H9 (cell line): ENCODE data around the gene RAB11A. TPM values are rescaled to one million over a fixed set of nuclear protein-coding genes. Genes with fewer than 3 reads are reported as not detected.

Experiments
- DNase-seq: peaks from one replicate; pipeline ENCODE4 v3.0.0-alpha.2; 2017
- H2AFZ ChIP-seq: one replicate; pipeline ENCODE4 v1.6.1; 2013; ENCODE audit warnings: mild to moderate bottlenecking, low read length, control low read depth, moderate library complexity
- H2AK5ac ChIP-seq: 2 replicates; pipeline ENCODE4 v1.6.1; 2013; ENCODE audit warnings: low read length, control low read depth, mixed read lengths; ENCODE audit not compliant: insufficient read length
- H2BK120ac ChIP-seq: one replicate; pipeline ENCODE4 v1.6.1; 2013; ENCODE audit warnings: low read depth, mild to moderate bottlenecking, low read length, control low read depth, inconsistent platforms; ENCODE audit not compliant: poor library complexity, severe bottlenecking
- H2BK12ac ChIP-seq: 2 replicates; pipeline ENCODE4 v1.6.1; 2013; ENCODE audit warnings: low read length, control low read depth, mixed read lengths, low read depth; ENCODE audit not compliant: insufficient read length
- H2BK15ac ChIP-seq: 2 replicates; pipeline ENCODE4 v1.6.1; 2013; ENCODE audit warnings: low read depth, low read length, control low read depth
- H2BK20ac ChIP-seq: one replicate; pipeline ENCODE4 v1.6.1; 2013; ENCODE audit warnings: low read depth, mild to moderate bottlenecking, low read length, control low read depth, inconsistent platforms; ENCODE audit not compliant: poor library complexity, severe bottlenecking
- H2BK5ac ChIP-seq: 2 replicates; pipeline ENCODE4 v1.6.1; 2013; ENCODE audit warnings: low read length, control low read depth, mixed read lengths; ENCODE audit not compliant: insufficient read length
- H3K14ac ChIP-seq: 2 replicates; pipeline ENCODE4 v1.6.1; 2013; ENCODE audit warnings: low read length, control low read depth; ENCODE audit not compliant: insufficient read depth
- H3K18ac ChIP-seq: 2 replicates; pipeline ENCODE4 v1.6.1; 2013; ENCODE audit warnings: low read depth, mild to moderate bottlenecking, mixed read lengths, low read length, control low read depth; ENCODE audit not compliant: insufficient read length
- H3K23ac ChIP-seq: 2 replicates; pipeline ENCODE4 v1.6.1; 2013; ENCODE audit warnings: low read length, control low read depth, mixed read lengths, low read depth; ENCODE audit not compliant: insufficient read length
- H3K23me2 ChIP-seq: 2 replicates; pipeline ENCODE4 v1.6.1; 2013; ENCODE audit warnings: low read depth, mild to moderate bottlenecking, mixed read lengths, low read length, control low read depth; ENCODE audit not compliant: insufficient read length, poor library complexity, severe bottlenecking
- H3K27ac ChIP-seq: 2 replicates; pipeline ENCODE4 v1.5.1; 2013; ENCODE audit warnings: low read length, control low read depth, mixed read lengths, low read depth; ENCODE audit not compliant: insufficient read length
- H3K27me3 ChIP-seq: 2 replicates; pipeline ENCODE4 v1.6.1; 2013; ENCODE audit warnings: low read length, control low read depth, inconsistent platforms; ENCODE audit not compliant: insufficient read depth
- H3K4ac ChIP-seq: 2 replicates; pipeline ENCODE4 v1.6.1; 2013; ENCODE audit warnings: low read depth, mild to moderate bottlenecking, control low read depth, inconsistent platforms, low read length, moderate library complexity
- H3K4me1 ChIP-seq: 2 replicates; pipeline ENCODE4 v1.6.1; 2013; ENCODE audit warnings: low read length, control low read depth, inconsistent platforms; ENCODE audit not compliant: insufficient read depth
- H3K4me2 ChIP-seq: 2 replicates; pipeline ENCODE4 v1.6.1; 2013; ENCODE audit warnings: low read length, control low read depth, mixed read lengths; ENCODE audit not compliant: insufficient read length, insufficient read depth
- H3K56ac ChIP-seq: 2 replicates; pipeline ENCODE4 v1.6.1; 2013; ENCODE audit warnings: low read depth, mild to moderate bottlenecking, mixed read lengths, low read length, control low read depth; ENCODE audit not compliant: insufficient read length
- H3K79me1 ChIP-seq: 2 replicates; pipeline ENCODE4 v1.6.1; 2013; ENCODE audit warnings: low read depth, mild to moderate bottlenecking, moderate library complexity, low read length, control low read depth, inconsistent platforms; ENCODE audit not compliant: insufficient read depth, poor library complexity, severe bottlenecking
- H3K79me2 ChIP-seq: 2 replicates; pipeline ENCODE4 v1.6.1; 2013; ENCODE audit warnings: low read length, control low read depth, inconsistent platforms; ENCODE audit not compliant: insufficient read depth
- H3K9ac ChIP-seq: 2 replicates; pipeline ENCODE4 v1.6.1; 2013; ENCODE audit warnings: low read length, control low read depth, mixed read lengths; ENCODE audit not compliant: insufficient read length; ENCODE audit errors: extremely low read depth
- H3K9me3 ChIP-seq: one replicate; pipeline ENCODE4 v1.6.1; 2013; ENCODE audit warnings: low read depth, low read length, inconsistent platforms; ENCODE audit not compliant: control insufficient read depth
- H3T11ph ChIP-seq: one replicate; pipeline ENCODE4 v1.6.1; 2013; ENCODE audit warnings: mild to moderate bottlenecking, low read length, control low read depth, inconsistent platforms
- H4K20me1 ChIP-seq: one replicate; pipeline ENCODE4 v1.6.1; 2013; ENCODE audit not compliant: control insufficient read depth, insufficient read length, insufficient read depth
- H4K5ac ChIP-seq: 2 replicates; pipeline ENCODE4 v1.6.1; 2013; ENCODE audit warnings: low read depth, mild to moderate bottlenecking, mixed read lengths, low read length, control low read depth; ENCODE audit not compliant: insufficient read length
- H4K8ac ChIP-seq: replicated peaks from 2 replicates; pipeline ENCODE4 v1.6.1; 2013; ENCODE audit warnings: low read length, control low read depth, mixed read lengths, low read depth; ENCODE audit not compliant: insufficient read length
- H4K91ac ChIP-seq: 2 replicates; pipeline ENCODE4 v1.6.1; 2013; ENCODE audit warnings: low read depth, mild to moderate bottlenecking, moderate library complexity, mixed read lengths, low read length, control low read depth; ENCODE audit not compliant: insufficient read length
- H3K27ac Mint-ChIP-seq, 3 experiments: 2 replicates in 2 of 3; 3 replicates in 1 of 3; pipeline ENCODE4 v1.8.0; 2020 to 2021; ENCODE audit warnings: mixed read lengths in 3 of 3, mild to moderate bottlenecking in 1 of 3, moderate library complexity in 1 of 3
- H3K27me3 Mint-ChIP-seq: 2 replicates; pipeline ENCODE4 v1.8.0; 2021; ENCODE audit warnings: low read depth, mild to moderate bottlenecking, moderate library complexity, mixed read lengths
- H3K36me3 Mint-ChIP-seq, 3 experiments: 2 replicates in 2 of 3; 3 replicates in 1 of 3; pipeline ENCODE4 v1.8.0; 2020 to 2021; ENCODE audit warnings: low read depth in 3 of 3, mixed read lengths in 3 of 3; ENCODE audit not compliant: insufficient read depth in 1 of 3
- H3K4me1 Mint-ChIP-seq, 2 experiments: 2 replicates each; pipeline ENCODE4 v1.8.0; 2020; ENCODE audit warnings: mixed read lengths in 2 of 2
- H3K4me3 Mint-ChIP-seq, 2 experiments: 2 replicates in 1 of 2; 3 replicates in 1 of 2; pipeline ENCODE4 v1.8.0; 2020 to 2021; ENCODE audit warnings: mild to moderate bottlenecking in 2 of 2, mixed read lengths in 2 of 2, moderate library complexity in 1 of 2
- H3K9me3 Mint-ChIP-seq, 2 experiments: 2 replicates in 1 of 2; 3 replicates in 1 of 2; pipeline ENCODE4 v1.8.0; 2020; ENCODE audit warnings: mild to moderate bottlenecking in 2 of 2, mixed read lengths in 2 of 2, moderate library complexity in 1 of 2
- CTCF ChIP-seq: fragments of 200-600 bp; sonication (generic); conservative IDR thresholded peaks from 3 replicates; pipeline ENCODE4 v1.8.0; 2021; ENCODE audit warnings: antibody characterized with exemption, mild to moderate bottlenecking
- WGBS: extraction: QIAGEN DNeasy Blood & Tissue Kit; methylation state at CpG from one replicate; pipeline ENCODE4 v1.1.7; 2013; ENCODE audit warnings: missing lambda C conversion rate, low lambda C conversion rate, mixed read lengths; ENCODE audit not compliant: insufficient read length; ENCODE audit errors: extremely low coverage; 5-methylcytosine and 5-hydroxymethylcytosine counted together
- total RNA-seq: library from RNA; stranded (reverse); gene quantifications from 2 replicates; pipeline ENCODE4 v1.2.1, GENCODE V29; 2021

Gene RAB11A
- total RNA-seq, 1 experiment from 2014 or later: 217 TPM

- H4K20me1 ChIP-seq: no peaks in the 10 kb centered on the region
- H3K9me3 ChIP-seq: no peaks in the 10 kb centered on the region
- H3T11ph ChIP-seq: no peak overlapping the region
- no peak for DNase-seq
- H3K56ac ChIP-seq: no peak overlapping the region
- H3K79me2 ChIP-seq: no peaks in the 10 kb centered on the region
- Mint-ChIP-seq H3K27ac (no peak overlapping the region), H3K36me3 (no peaks in the 10 kb centered on the region), H3K27me3 (peaks cover 1% of the 10 kb centered on the region; the same call in 1 of the 2 replicates), H3K4me3 (no peak overlapping the region), H3K9me3 (no peaks in the 10 kb centered on the region), H3K4me1 (peaks cover 16 to 31% of the 10 kb centered on the region in 2 experiments)
- TF ChIP-seq CTCF: no peak
- no peak overlapping the region for H3K4ac ChIP-seq
- H3K4me2 ChIP-seq: no peak overlapping the region
- no peaks in the 10 kb centered on the region for H3K4me1 ChIP-seq
- no peak overlapping the region for H3K23ac ChIP-seq
- H2BK5ac ChIP-seq: no peak overlapping the region
- H2AK5ac ChIP-seq: no peak overlapping the region
- H4K91ac ChIP-seq: no peak overlapping the region
- H2BK20ac ChIP-seq: no peak overlapping the region
- H3K14ac ChIP-seq: peak overlapping the region; percentile 3; the same call in 1 of the 2 replicates
- no peak overlapping the region for H3K27ac ChIP-seq
- no peak overlapping the region for H3K18ac ChIP-seq
- no CpG with 5 or more reads among the region's 6 CpGs for WGBS
- no peaks in the 10 kb centered on the region for H3K27me3 ChIP-seq
- H4K5ac ChIP-seq: no peak overlapping the region
- no peaks in the 10 kb centered on the region for H3K79me1 ChIP-seq
- H3K9ac ChIP-seq: no peak overlapping the region
- H3K23me2 ChIP-seq: no peaks in the 10 kb centered on the region
- no peak overlapping the region for H2BK120ac ChIP-seq
- no peak overlapping the region for H2BK15ac ChIP-seq
- no peak overlapping the region for H2AFZ ChIP-seq
- no peak overlapping the region for H4K8ac ChIP-seq
- H2BK12ac ChIP-seq: no peak overlapping the region
Observed at GRCh38 chr15:65930134-65930533, 60.8 kb downstream of the RAB11A start.
